Right kidney (tissue), 1 donor: ENCODE data around the gene PGBD5.

Source experiments
- DNase-seq: peaks from one replicate; pipeline ENCODE4 v3.0.0-alpha.2; 2016

PGBD5 gene

DNA sequence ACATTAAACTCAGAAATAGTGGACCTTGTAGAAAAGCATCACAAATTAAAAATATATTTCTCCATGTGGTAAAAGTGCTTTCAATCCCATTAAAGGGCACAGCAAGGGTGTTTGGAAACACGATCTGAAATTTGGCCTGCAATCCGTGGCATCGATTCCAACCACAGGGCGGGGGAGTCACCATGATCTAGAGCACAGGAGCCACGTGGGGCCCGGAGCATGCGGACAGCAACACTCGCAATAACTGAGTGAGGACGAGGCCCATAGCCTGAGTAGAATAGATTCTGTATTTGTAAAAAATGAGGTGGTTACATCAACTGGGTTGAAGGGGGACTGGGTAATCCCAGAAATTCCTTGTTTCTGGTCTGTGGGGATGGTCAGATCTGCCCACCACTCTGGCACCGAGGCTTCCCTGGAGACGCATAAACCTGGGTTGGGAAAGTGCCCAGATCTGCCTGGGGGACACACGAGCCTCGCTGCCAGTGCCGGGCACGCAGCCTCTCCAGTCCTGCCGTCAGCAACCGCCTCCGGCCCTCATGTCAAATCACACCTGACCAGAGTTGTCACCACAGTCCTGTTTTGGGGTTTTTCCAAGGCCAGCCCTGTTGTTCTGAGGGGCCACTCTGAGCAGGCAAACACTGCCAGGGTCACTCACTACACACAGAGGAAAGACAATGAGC, 104.3 kb downstream of the PGBD5 start:
- no peak for DNase-seq

- DNase-seq, result no peak
These were observed 104.8 kb downstream of the PGBD5 start for GRCh38 chr1:230321341-230321740.

DNA sequence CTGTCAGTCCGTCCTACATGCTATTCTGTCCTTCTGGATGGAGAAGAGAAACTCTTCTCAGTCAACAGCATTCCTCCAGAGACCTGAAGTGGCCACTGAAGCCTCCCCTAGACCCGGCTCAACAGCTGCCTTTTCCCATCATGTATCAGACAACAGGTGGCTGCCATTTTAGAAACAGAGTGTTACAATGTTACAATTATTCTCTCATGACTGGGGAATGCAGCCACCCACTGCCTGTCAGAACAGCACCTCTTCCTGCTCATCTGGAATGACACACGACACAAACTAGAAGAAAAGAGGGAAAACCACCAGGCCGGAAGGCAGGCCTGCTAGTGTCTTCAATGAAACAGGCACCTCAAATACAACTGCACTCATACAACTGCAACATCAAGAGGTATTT, 105.3 kb downstream of the PGBD5 start:
- no peak for DNase-seq

DNA sequence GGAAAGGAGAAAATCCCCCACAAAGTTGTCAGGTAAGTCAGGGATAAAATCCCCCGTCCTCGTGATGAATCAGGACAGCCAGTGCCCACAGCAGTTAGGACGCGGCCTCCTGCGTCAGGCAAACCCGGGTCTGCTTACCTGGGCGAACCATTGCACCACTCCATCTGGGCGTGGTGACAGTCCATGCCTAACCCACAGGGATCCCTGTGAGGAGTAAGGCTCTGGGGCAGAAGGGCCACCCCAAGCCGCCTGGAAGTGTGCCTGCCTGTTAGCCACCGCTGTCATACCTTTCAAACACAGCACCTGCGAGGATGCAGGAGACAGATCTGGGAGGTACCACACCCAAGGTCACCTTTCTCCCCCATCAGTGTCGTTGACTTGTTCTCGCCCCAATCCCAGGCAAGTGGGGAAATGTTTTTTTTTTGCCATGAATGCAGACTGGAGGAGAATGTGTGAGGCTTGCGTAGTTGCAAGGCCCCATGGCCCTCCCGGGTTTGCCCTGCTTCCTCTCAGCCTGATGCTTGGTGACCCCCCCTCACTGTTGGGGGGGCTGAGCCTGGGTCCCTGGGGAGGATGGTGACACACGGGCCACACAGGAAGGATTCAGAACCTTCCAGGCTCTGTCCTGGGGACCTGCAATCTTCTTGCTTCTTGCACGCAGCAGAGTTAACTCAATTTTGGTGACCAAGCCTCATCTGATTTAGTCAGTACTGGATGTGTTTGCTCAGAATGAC, 107.0 kb downstream of the PGBD5 start:
- DNase-seq, result no peak

- DNase-seq, result no peak
These were observed 108.0 kb downstream of the PGBD5 start for GRCh38 chr1:230317823-230318819.

GRCh38 chr1:230316864-230317745, 109.0 kb downstream of the PGBD5 start:
- DNase-seq, result no peak

DNA sequence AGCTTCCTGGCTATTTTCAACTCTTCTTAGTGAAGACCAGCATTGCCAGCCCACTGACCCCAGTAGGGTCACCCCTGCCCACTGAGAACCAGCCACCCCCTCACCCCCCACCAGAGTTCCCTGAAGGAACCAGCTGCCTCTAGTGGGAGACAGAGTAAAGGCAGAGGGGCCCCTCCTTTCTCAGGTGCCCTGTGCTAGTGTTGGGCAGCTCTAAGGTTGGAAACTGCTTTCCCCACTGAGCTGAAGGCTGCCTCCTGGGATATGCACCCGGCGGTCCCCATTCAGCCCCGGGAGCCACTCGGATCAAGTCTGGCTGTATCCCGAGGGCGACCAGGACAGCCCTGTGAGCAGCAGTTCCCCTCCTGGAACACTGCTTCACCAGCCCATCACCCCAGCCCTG, 111.0 kb downstream of the PGBD5 start:
- no peak for DNase-seq

GRCh38 chr1:230314142-230314470, 112.0 kb downstream of the PGBD5 start:
- no peak for DNase-seq

GRCh38 chr1:230313453-230314141, 112.5 kb downstream of the PGBD5 start:
- DNase-seq, result no peak

DNA sequence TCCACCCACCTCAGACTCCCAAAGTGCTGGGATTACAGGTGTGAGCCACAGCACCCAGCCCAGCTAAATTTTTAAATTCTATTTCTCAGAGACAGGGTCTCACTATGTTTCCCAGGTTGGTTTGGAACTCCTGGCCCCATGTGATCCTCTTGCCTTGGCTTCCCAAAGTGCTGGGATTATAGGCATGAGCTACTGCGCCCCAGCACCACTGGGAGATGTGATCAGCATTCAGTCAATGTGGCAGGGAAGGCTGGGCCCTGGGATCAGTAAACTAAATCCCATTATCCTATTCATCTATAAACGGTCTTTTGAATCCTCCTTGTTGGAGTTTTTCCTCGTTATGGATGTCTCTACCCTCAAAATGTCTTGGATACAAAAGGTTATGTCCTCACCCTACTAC, 113.5 kb downstream of the PGBD5 start:
- DNase-seq, result no peak

DNA sequence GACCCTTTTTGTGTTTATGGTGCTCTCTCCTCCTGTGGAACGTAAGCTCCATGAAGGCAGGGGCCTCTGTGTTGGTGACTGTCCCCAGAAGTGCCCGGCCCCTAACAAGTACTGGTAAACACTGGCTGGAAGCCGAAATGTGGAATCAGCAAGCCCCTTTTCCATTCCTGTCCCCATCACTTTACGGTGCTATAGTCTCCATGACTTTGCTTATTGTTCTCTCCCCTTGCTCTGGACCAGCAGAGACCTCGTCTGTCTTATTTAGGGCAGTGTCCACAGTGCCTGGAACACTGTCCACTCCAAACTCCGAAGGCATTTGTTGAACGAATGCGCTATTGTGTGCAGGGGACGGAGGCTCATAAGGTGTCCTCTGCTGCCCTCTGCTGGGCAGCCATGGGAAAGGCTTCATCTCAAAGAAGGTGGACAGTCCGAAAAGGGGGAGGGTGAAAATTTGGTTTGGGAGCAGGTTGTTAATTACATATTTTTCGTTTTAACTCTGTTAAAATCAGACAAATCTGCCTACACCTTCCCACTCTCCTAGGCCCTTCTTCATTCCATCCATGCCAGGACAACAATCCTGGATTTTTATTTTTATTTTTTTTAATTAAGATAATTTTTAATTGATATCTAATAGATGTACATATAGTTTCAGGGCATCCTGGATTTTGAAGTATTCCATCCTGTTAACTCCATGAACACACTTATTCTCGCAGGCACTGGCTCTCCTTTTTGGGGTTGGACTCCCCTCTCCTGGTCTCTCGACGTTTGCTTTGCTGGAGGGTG, 115.6 kb downstream of the PGBD5 start:
- peak; percentile 48 for DNase-seq

DNA sequence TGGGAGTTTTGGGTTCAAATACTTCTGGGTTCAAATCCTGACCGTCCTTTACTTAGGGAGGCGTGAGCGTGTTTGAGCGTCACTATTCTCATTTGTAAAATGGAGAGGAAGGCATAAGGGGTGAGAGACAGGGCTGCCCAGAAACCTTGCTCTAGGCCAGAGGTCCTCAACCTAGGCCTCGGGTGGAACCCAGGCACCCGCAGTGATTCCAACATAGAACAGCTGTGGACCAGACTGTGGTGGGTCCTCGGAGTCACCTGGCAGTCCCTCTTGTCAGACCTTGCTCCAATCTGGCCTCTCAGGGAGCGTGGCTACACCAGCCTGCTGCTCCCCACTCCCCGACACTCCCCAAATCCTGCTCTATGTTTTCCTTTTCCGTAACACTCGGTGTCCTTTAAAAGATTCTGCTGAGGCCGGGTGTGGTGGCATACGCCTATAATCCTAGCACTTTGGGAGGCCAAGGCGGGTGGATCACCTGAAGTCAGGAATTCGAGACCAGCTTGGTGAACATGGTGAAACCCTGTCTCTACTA, 116.4 kb downstream of the PGBD5 start:
- DNase-seq, result no peak

- DNase-seq, result no peak
These were observed 117.3 kb downstream of the PGBD5 start for GRCh38 chr1:230308821-230309220.

DNA sequence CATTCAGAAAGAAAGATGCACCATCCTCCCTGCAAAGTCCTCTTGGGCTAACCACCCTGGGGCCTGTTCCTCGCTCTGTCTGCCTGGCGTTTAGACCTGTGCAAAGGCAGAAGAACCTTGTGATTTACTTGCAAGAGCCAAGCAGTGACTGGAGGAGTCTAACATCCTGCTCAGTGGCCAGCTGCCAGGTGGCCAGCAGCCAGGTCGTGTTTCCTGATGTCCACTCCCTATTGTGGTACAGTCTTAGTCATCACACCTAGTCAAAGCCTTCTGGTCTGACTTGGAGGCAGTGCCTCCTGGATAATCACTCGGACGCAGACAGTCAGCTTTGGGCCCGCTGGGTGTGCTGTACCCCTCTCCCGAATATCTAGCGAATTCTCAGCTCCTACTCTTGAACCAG, 118.1 kb downstream of the PGBD5 start:
- no peak for DNase-seq

DNA sequence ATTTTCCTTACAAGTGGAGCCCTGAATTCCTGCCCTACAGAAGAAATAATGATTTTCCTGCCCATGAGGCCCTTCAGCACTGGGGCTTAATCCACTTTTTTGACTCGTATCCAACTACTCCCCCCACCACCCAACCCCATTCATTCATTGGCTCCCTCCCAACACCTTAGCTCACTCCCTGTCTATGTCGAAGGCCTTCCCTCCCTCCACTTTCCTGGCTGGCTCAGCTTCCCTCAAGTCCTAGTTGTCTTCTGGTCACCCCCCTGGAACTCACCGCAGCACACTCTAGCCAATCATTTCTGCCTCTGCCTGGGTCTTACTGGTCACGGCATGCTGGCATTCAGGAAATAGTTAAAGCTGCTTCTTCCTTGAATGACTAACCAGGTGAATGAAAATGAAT, 118.9 kb downstream of the PGBD5 start:
- no peak for DNase-seq

GRCh38 chr1:230306169-230306568, 120.0 kb downstream of the PGBD5 start:
- DNase-seq, result no peak

DNA sequence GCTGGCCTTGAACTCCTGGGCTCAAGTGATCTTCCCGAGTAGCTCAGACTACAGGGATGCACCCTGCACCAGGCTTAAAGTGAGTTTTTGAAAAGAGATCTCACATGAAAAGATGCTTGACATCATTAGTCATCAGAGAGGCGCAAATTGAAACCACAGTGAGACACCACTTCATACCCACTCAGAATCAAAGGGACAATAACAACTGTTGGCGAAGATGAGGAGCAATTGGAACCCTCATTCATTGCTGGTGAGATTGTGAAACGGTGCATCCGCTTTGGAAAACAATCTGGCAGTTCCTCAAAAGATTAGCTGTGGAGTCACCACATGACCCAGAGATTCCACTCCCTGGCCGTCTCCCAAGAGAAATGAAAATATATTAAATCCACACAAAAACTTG, 122.3 kb downstream of the PGBD5 start:
- no peak for DNase-seq

DNA sequence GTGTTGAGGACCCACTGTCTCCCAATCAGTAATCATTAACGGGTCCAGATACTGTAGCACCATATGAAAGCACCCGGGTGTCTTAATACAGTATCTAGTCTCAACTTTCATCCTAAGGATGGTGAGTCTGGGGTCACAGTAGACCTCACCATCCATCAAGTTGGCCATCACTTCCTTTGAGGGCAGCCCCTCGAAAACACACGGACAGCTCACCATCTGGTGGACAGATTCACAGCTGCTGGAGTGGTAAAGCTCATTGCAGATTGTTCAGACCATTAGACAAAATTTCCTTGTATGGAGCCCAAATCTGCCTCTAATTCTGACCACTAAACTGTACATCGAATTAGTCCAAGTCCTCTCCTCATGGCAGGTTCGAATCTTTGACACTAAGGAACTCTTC, 123.1 kb downstream of the PGBD5 start:
- no peak for DNase-seq

DNA sequence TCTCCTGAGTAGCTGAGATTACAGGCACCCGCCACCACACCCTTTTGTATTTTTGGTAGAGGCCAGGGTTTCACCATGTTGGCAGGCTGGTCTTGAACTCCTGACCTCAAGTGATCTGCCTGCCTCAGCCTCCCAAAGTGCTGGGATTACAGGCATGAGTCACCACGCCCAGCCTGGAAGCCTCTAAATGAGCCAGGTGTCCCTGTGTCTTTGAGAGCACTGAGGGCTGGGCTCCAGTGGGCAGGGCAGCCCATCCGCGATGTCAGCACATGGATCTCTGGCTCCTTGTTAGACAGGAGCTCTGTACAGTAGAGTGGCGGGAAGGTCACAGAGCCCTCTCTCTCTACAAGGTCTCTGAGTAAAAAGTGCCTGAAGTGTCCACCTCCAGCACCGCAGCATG, 124.3 kb downstream of the PGBD5 start:
- no peak for DNase-seq

DNA sequence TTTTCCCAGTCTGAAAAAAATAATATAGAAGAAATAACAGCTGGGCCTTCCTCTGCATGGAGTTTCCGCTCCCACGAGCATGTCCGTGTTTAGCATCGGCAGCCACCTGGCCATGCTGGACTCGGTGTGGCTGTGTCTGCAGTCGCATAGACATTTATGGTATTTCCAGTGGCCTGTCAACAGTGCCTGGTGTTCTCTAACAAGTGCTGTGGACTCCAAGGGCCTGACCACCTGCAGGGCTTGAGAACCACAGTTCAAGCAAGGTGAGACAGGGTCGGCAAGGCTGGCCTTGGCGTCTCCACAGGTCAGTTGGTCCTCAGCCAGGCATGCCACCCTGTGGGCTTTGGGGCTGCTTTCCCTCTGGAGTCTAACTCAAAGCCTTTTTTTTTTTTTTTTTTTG, 124.8 kb downstream of the PGBD5 start:
- DNase-seq, result no peak
